Panc1 (cell line): ENCODE measurements around the gene USP40. TPM values are rescaled to one million over a fixed set of nuclear protein-coding genes. Genes with fewer than 3 reads are reported as not detected.

Source experiments
- ATAC-seq: fragments of 200-7000 bp; cut with Tn5 transposase; 2 replicates; pipeline ENCODE4 v1.9.1; 2020; ENCODE audit warnings: mild to moderate bottlenecking, moderate library complexity
- BruUV-seq: library from RNA; stranded (reverse); fragments of 400-500 nt; replicated peaks from 2 replicates; lab custom pipeline; 2021; lab: Mats Ljungman, UMichigan
- CTCF ChIA-PET: fragments of 300-600 bp; sonication (Branson Sonifier 250); formaldehyde crosslinking; loops from one replicate; lab custom pipeline; 2022; ENCODE audit warnings: antibody characterized with exemption; lab: Charles Lee
- POLR2A ChIA-PET: fragments of 300-600 bp; sonication (Branson Sonifier 250); formaldehyde crosslinking; loops from one replicate; lab custom pipeline; 2022; ENCODE audit warnings: antibody characterized with exemption; lab: Charles Lee
- DNase-seq: peaks from one replicate; pipeline ENCODE4 v3.0.0-alpha.2; 2010; ENCODE audit warnings: low read depth, low spot score
- H3K27ac ChIP-seq: 2 replicates; pipeline ENCODE4 v1.5.1; 2011; ENCODE audit warnings: mild to moderate bottlenecking, low read length, inconsistent platforms
- H3K27me3 ChIP-seq: fragments of 200-500 bp; sonication (Bioruptor generic); 2 replicates; pipeline ENCODE4 v1.6.0; 2014; ENCODE audit warnings: low read length, inconsistent platforms; ENCODE audit not compliant: control insufficient read depth, insufficient read depth
- H3K36me3 ChIP-seq: fragments of 200-500 bp; sonication (Bioruptor generic); 2 replicates; pipeline ENCODE4 v1.5.1; 2014; ENCODE audit warnings: inconsistent platforms, mild to moderate bottlenecking, low read length, moderate library complexity; ENCODE audit not compliant: control insufficient read depth, insufficient read depth
- H3K4me1 ChIP-seq: 2 replicates; pipeline ENCODE4 v1.5.1; 2011; ENCODE audit warnings: inconsistent platforms, mild to moderate bottlenecking, low read length, moderate library complexity; ENCODE audit not compliant: control insufficient read depth, insufficient read depth
- H3K4me3 ChIP-seq, 2 experiments: 2 replicates each; pipeline ENCODE4 v1.5.1; 2011 to 2012; ENCODE audit warnings: low read depth in 2 of 2, low read length in 2 of 2, mild to moderate bottlenecking in 2 of 2, inconsistent platforms in 1 of 2, moderate library complexity in 1 of 2
- H3K9me3 ChIP-seq: fragments of 200-500 bp; sonication (Bioruptor generic); 2 replicates; pipeline ENCODE4 v1.5.1; 2014; ENCODE audit warnings: low read depth, mild to moderate bottlenecking, inconsistent platforms, low read length, moderate library complexity; ENCODE audit not compliant: control insufficient read depth, insufficient read depth
- POLR2AphosphoS5 ChIP-seq: IDR thresholded peaks from 2 replicates; pipeline ENCODE4 v1.6.1; 2012; ENCODE audit warnings: mild to moderate bottlenecking, low read depth, low read length, moderate library complexity
- SIN3A ChIP-seq: IDR thresholded peaks from 2 replicates; pipeline ENCODE4 v1.6.1; 2012; ENCODE audit warnings: low read depth, mild to moderate bottlenecking, low read length, moderate library complexity, borderline replicate concordance; ENCODE audit not compliant: insufficient read depth
- TCF7L2 ChIP-seq: IDR thresholded peaks from 2 replicates; pipeline ENCODE4 v1.6.1; 2011; ENCODE audit warnings: mild to moderate bottlenecking, low read depth, low read length, inconsistent platforms
- in situ Hi-C: cut with HindIII; loops from 2 replicates; pipeline ENCODE4 v1.10.0; 2016; ENCODE audit warnings: low sequenced_read_pairs, low pct_unique_long_range_greater_than_20kb
- intact Hi-C: fragments of 100-400 bp; cut with micrococcal nuclease; formaldehyde crosslinking; loops from one replicate; pipeline ENCODE4 v1.10.0; 2022; ENCODE audit not compliant: unreplicated experiment
- total RNA-seq: library from RNA; stranded (reverse); gene quantifications from one replicate; pipeline ENCODE4 v1.2.1, GENCODE V29; 2021; ENCODE audit not compliant: unreplicated experiment
- TF ChIP-seq, protein P1 (sequence below), 2 experiments: IDR thresholded peaks; 2 replicates each; pipeline ENCODE4 v1.6.1; 2011 to 2012; ENCODE audit warnings: low read depth in 2 of 2, control low read depth in 1 of 2, low read length in 1 of 2, mild to moderate bottlenecking in 1 of 2, moderate library complexity in 1 of 2; ENCODE audit not compliant: insufficient read depth in 1 of 2
- TF ChIP-seq, protein P2 (sequence below): fragments of 450-650 bp; IDR thresholded peaks from 2 replicates; pipeline ENCODE4 v1.5.1; 2017; ENCODE audit warnings: mild to moderate bottlenecking

The USP40 gene
- total RNA-seq, 1 experiment from 2014 or later, result 26.6 TPM

DNA sequence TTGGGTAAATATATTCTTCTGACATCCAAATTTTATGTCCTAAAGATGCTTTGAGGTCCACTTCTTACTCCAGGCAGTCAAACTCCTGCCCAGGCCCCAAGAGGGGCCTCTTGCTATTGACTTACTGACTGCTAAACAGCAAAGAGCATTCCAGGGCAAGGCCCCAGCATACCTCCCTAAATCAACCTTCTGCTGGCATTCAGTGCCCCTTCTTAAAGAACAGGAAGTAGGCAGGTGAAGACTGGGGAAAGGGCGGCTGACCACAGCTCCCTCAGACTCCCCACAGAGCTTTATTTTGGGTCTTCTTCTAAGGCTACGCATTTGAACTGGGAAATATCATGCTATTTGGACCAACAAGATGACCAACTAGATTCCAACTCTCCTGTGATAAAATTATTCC lies 68.9 kb downstream of the USP40 start:
- TF ChIP-seq, protein P1, sequence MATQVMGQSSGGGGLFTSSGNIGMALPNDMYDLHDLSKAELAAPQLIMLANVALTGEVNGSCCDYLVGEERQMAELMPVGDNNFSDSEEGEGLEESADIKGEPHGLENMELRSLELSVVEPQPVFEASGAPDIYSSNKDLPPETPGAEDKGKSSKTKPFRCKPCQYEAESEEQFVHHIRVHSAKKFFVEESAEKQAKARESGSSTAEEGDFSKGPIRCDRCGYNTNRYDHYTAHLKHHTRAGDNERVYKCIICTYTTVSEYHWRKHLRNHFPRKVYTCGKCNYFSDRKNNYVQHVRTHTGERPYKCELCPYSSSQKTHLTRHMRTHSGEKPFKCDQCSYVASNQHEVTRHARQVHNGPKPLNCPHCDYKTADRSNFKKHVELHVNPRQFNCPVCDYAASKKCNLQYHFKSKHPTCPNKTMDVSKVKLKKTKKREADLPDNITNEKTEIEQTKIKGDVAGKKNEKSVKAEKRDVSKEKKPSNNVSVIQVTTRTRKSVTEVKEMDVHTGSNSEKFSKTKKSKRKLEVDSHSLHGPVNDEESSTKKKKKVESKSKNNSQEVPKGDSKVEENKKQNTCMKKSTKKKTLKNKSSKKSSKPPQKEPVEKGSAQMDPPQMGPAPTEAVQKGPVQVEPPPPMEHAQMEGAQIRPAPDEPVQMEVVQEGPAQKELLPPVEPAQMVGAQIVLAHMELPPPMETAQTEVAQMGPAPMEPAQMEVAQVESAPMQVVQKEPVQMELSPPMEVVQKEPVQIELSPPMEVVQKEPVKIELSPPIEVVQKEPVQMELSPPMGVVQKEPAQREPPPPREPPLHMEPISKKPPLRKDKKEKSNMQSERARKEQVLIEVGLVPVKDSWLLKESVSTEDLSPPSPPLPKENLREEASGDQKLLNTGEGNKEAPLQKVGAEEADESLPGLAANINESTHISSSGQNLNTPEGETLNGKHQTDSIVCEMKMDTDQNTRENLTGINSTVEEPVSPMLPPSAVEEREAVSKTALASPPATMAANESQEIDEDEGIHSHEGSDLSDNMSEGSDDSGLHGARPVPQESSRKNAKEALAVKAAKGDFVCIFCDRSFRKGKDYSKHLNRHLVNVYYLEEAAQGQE (IDR thresholded peaks at IDR 0.05; ENCODE audit: insufficient read depth in 1 of 2, low read depth in 2 of 2, low read length in 1 of 2), result no peak
- TF ChIP-seq SIN3A (no peak), POLR2AphosphoS5 (no peak), TCF7L2 (no peak)
- TF ChIP-seq, protein P2, sequence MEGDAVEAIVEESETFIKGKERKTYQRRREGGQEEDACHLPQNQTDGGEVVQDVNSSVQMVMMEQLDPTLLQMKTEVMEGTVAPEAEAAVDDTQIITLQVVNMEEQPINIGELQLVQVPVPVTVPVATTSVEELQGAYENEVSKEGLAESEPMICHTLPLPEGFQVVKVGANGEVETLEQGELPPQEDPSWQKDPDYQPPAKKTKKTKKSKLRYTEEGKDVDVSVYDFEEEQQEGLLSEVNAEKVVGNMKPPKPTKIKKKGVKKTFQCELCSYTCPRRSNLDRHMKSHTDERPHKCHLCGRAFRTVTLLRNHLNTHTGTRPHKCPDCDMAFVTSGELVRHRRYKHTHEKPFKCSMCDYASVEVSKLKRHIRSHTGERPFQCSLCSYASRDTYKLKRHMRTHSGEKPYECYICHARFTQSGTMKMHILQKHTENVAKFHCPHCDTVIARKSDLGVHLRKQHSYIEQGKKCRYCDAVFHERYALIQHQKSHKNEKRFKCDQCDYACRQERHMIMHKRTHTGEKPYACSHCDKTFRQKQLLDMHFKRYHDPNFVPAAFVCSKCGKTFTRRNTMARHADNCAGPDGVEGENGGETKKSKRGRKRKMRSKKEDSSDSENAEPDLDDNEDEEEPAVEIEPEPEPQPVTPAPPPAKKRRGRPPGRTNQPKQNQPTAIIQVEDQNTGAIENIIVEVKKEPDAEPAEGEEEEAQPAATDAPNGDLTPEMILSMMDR, result no peak
- Histone ChIP-seq H3K4me1 (no peaks in the 10 kb centered on the region; the same call in 1 of the 2 replicates), H3K36me3 (peaks cover 5% of the 10 kb centered on the region; the same call in 1 of the 2 replicates), H3K4me3 (no peak overlapping the region), H3K27ac (peak overlapping the region; percentile 31; the same call in 1 of the 2 replicates), H3K27me3 (no peaks in the 10 kb centered on the region), H3K9me3 (no peaks in the 10 kb centered on the region)
- in situ Hi-C loops (no loop called here), intact Hi-C loops (no loop called here)
- DNase-seq, result no peak
- BruUV-seq, result no TSS peak
- no peak for ATAC-seq
- POLR2A ChIA-PET, result no interaction called here
- CTCF ChIA-PET, result no interaction called here

DNA sequence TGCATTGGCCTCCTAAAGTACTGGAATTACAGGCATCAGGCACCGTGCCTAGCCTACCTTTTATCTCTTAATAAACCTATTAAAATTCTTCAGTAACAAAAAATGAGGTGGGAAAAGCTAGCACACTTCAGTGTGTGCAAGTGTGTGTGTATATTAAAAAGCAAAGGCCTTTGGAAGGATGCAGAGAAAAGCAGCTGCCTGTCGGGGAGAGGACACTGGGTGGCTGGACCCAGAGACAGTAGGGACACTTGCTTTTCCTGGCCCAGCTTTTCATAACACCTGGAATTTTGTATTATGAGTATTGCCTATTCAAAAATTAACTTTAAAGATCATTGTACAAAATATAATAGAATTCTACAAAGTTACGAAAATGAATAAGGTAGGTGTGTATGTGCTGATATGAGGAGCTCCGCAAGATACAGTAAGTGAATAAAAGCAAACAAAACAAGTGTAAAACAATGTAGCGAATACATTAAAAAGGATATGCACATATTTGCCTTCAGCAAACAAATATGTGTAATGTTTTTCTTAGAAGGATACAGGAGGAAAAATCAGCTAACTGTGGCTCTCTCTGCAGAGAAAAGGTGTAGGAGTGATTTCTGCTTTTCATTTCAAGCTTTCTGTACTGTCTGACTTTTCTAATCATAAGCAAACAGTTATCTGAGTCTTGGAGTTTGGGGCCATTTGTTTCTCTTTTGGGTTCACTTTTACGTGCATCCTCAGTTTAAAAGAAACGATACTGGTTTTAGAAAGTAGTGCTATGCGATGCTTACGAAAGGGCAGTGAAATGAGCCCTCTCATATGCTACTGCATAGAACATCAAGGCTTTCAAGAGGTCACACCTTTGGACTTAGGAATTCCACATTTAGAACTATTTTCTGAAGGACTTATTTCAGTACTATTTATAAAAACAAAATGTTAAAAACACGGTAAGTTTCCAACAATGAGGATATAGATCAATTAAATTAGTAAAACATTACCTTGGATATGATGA lies 70.8 kb downstream of the USP40 start:
- BruUV-seq, result no TSS peak
- H3K27ac ChIP-seq, result peak overlapping the region; percentile 13; the same call in 1 of the 2 replicates
- CTCF ChIA-PET, result interaction anchor here (0.7 kb wide), 1 partner anchor 222 kb away, joined by 4 read pairs; no protein-coding TSS in a partner anchor
- intact Hi-C loops, result no loop called here
- peaks cover 6% of the 10 kb centered on the region; the same call in 1 of the 2 replicates for H3K36me3 ChIP-seq
- in situ Hi-C loops, result no loop called here
- H3K9me3 ChIP-seq, result no peaks in the 10 kb centered on the region
- ATAC-seq (peak; percentile 70), DNase-seq (no peak)
- TF ChIP-seq, protein P2, result no peak
- TF ChIP-seq POLR2AphosphoS5 (no peak), SIN3A (no peak), TCF7L2 (no peak)
- TF ChIP-seq, protein P1 (IDR thresholded peaks at IDR 0.05; ENCODE audit: insufficient read depth in 1 of 2, low read depth in 2 of 2, low read length in 1 of 2), result no peak
- H3K4me1 ChIP-seq, result no peaks in the 10 kb centered on the region; the same call in 1 of the 2 replicates
- H3K27me3 ChIP-seq, result no peaks in the 10 kb centered on the region
- no peak overlapping the region for H3K4me3 ChIP-seq
- POLR2A ChIA-PET, result interaction anchor here (0.9 kb wide), 1 partner anchor 10 kb away, joined by 3 read pairs; no protein-coding TSS in a partner anchor
